Pancreas (tissue), 10 donors: ENCODE results near the gene LYZ. TPM values are rescaled to one million over a fixed set of nuclear protein-coding genes. Genes with fewer than 3 reads are reported as not detected.

Experiments
- ATAC-seq, 4 donors: fragments of 200-7000 bp; cut with Tn5 transposase; one replicate each; pipeline versions ENCODE4 v1.8.0 to v1.9.1; 2020; ENCODE audit warnings: mild to moderate bottlenecking in 4 of 4, moderate library complexity in 4 of 4
- DNase-seq, 6 donors: peaks; one replicate each; pipeline ENCODE4 v3.0.0-alpha.2; 2020
- FAIRE-seq: peaks from 2 replicates; lab custom pipeline; 2012; peaks lifted over from hg19 to GRCh38; lab: Jason Lieb, UNC
- H3K27ac ChIP-seq, 4 donors: fragments of 200-600 bp; sonication (generic); 1 replicate in 3 of 4; 2 replicates in 1 of 4; pipeline versions ENCODE4 v1.5.0 to v1.8.0; 2020
- H3K27me3 ChIP-seq, 4 donors: fragments of 200-600 bp; one replicate each; pipeline ENCODE4 v1.8.0; 2021
- H3K36me3 ChIP-seq, 3 donors: fragments of 200-600 bp; sonication (generic) in 1 of 3; one replicate each; pipeline versions ENCODE4 v1.5.0 to v1.8.0; 2020 to 2021
- H3K4me1 ChIP-seq, 3 donors: fragments of 200-600 bp; one replicate each; pipeline ENCODE4 v1.8.0; 2021
- H3K4me3 ChIP-seq, 4 donors: fragments of 200-600 bp; sonication (generic) in 2 of 4; one replicate each; pipeline versions ENCODE4 v1.5.0 to v1.8.0; 2020 to 2021
- H3K9me3 ChIP-seq, 4 donors: fragments of 200-600 bp; one replicate each; pipeline ENCODE4 v1.8.0; 2021
- WGBS, 2 donors: extraction: QIAGEN DNeasy Blood & Tissue Kit; methylation state at CpG; one replicate each; pipeline ENCODE4 v1.1.7; 2013; 5-methylcytosine and 5-hydroxymethylcytosine counted together
- intact Hi-C, 3 donors: fragments of 100-400 bp; cut with DNase I; formaldehyde crosslinking; loops; one replicate each; pipeline versions ENCODE4 v1.11.1 to v1.14.2; 2022
- polyA plus RNA-seq, 2 donors: library from polyadenylated mRNA; stranded (reverse); fragments of 200-250 nt; gene quantifications; one replicate each; pipeline ENCODE4 v1.2.3, GENCODE V29; 2013
- total RNA-seq, 6 donors: library from RNA; stranded (reverse); fragmentation: NEBNext Ultra II Directional in 4 of 6; extraction: Animal tissue kit (Norgen Biotek cat#: 25700) in 4 of 6; gene quantifications; one replicate each; pipeline versions ENCODE4 v1.2.1 to v1.2.4, GENCODE V29; 2021 to 2023
- TF ChIP-seq, protein P1 (sequence below), 4 donors: fragments of 200-600 bp; sonication (generic) in 3 of 4; IDR thresholded peaks; one replicate each; pipeline versions ENCODE4 v1.5.0 to v1.8.0; 2021; ENCODE audit warnings: antibody characterized with exemption in 4 of 4
- donor health status: healthy with polysubstance abuse.
- donor health status: DM: no; HTN: no; CAD: no; lungs with moderate emphysema.
- donor health status: DM: no; HTN: no; CAD: no.
- donor health status: control.
- donor health status: control.
- donor health status: Bipolar disorder and iron deficiency.
- donor health status: DM: yes; HTN: yes; CAD: no.
- donor health status: DM: no; HTN: no; CAD: no.
- donor health status: DM: no; HTN: no; CAD: no.
- donor health status: DM: yes; HTN: yes; CAD: no.

The LYZ gene
- total and polyA plus RNA-seq, 8 donors: 10.1 to 591 (median 31.8) TPM

DNA sequence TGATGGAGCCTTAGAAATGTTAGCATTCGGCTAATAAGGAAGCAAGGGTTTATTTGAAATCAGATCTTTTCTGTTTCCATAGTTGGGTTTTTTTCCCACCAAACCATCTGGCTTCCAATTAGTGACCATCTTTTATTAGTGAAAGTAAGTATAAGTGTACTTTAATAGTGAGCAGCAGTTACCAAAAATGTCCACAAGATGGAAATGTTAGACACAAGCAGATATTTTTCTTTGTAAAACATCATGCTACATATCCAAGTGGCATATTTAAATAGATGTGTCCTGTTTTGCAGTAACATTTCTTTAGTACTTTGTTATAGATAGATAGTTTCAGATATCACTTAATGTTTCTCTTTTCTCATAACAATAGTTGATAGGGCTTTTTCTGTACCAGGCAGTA is 40.2 kb downstream of the LYZ start:
- no peaks in the 10 kb centered on the region for H3K4me1 ChIP-seq
- FAIRE-seq: no peak
- no peak overlapping the region for H3K4me3 ChIP-seq
- no peaks in the 10 kb centered on the region for H3K36me3 ChIP-seq
- no peaks in the 10 kb centered on the region for H3K9me3 ChIP-seq
- no peak overlapping the region for H3K27ac ChIP-seq
- TF ChIP-seq, protein P1, sequence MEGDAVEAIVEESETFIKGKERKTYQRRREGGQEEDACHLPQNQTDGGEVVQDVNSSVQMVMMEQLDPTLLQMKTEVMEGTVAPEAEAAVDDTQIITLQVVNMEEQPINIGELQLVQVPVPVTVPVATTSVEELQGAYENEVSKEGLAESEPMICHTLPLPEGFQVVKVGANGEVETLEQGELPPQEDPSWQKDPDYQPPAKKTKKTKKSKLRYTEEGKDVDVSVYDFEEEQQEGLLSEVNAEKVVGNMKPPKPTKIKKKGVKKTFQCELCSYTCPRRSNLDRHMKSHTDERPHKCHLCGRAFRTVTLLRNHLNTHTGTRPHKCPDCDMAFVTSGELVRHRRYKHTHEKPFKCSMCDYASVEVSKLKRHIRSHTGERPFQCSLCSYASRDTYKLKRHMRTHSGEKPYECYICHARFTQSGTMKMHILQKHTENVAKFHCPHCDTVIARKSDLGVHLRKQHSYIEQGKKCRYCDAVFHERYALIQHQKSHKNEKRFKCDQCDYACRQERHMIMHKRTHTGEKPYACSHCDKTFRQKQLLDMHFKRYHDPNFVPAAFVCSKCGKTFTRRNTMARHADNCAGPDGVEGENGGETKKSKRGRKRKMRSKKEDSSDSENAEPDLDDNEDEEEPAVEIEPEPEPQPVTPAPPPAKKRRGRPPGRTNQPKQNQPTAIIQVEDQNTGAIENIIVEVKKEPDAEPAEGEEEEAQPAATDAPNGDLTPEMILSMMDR (IDR thresholded peaks at IDR 0.05): peak in 1 of 4 donors; percentile 18
- no peak for DNase-seq
- no peaks in the 10 kb centered on the region for H3K27me3 ChIP-seq
- 77 to 92% methylated on average over 1 of the region's 1 CpG for WGBS, 2 donors
- intact Hi-C loops: no loop called here
- ATAC-seq: peak in 3 of 4 donors; percentile 56 to 60 (median 58)

GRCh38 chr12:69389831-69390230 is 41.6 kb downstream of the LYZ start:
- Histone ChIP-seq H3K27me3 (no peaks in the 10 kb centered on the region), H3K4me1 (no peaks in the 10 kb centered on the region), H3K4me3 (no peak overlapping the region), H3K27ac (no peak overlapping the region), H3K36me3 (no peaks in the 10 kb centered on the region), H3K9me3 (no peaks in the 10 kb centered on the region)
- intact Hi-C loops: no loop called here
- DNase-seq: no peak
- ATAC-seq: no peak
- FAIRE-seq: no peak
- TF ChIP-seq, protein P1 (IDR thresholded peaks at IDR 0.05): no peak
- WGBS, 2 donors: 52 to 65% methylated on average over 1 of the region's 1 CpG

DNA sequence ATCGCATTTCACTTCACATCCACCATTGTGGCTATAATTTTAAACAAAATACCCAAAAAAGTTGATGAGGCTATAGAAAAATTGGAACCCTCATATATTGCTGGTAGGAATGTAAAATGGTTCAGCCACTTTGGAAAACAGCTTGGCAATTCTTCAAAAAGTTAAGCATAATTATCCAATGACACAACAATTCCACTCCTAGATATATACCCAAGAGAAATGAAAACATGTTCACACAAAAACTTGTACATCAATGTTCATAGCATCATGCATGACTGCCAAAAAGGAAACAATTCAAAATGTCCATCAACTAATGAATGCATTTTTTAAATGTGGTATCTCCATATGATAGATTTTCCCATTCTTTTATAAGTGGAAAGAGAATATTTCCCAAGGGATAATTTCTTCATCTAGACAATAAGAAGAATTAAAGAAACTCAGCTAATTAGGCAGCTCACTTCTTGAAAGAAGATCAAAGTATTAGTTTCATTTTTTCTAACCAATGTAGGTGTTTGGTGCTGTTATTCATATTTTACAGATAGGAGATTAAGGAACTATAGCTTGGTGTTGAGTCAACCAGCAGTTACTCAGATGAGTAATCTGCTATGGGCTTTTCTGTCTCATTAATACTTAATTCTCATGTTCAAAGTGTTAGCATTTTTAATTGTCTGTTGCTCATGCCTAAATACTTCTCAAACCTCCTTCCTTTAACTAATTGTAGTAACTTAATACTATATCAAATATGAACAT is 44.2 kb downstream of the LYZ start:
- TF ChIP-seq, protein P1 (IDR thresholded peaks at IDR 0.05): no peak
- Histone ChIP-seq H3K27me3 (no peaks in the 10 kb centered on the region), H3K9me3 (no peaks in the 10 kb centered on the region), H3K4me3 (no peak overlapping the region), H3K27ac (no peak overlapping the region), H3K36me3 (no peaks in the 10 kb centered on the region), H3K4me1 (no peaks in the 10 kb centered on the region)
- no peak for DNase-seq
- WGBS, 2 donors: 95 to 98% methylated on average over 1 of the region's 1 CpG
- intact Hi-C loops: no loop called here
- peak; percentile 17 for FAIRE-seq
- no peak for ATAC-seq

DNA sequence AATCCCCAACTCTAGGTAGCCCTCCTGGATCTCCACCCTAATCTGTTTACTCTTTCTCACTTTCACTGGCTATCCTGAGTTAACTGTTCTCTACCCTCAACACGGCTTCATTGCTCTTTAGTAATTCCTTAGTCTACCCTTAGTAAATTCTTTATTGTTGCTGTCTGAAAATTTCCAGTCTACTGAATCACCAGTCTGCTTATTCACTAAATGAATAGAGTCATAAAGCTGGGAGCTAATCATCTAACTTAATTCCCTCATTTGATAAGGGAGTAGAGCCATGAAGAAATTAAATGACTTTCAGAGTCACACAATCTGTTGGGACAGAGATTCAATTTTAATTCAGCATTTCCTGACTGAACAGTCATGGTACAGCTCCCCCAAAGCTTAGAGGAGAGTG is 47.9 kb downstream of the LYZ start:
- Histone ChIP-seq H3K4me1 (no peaks in the 10 kb centered on the region), H3K36me3 (peaks cover 0 to 5% (median 0%) of the 10 kb centered on the region in 3 donors), H3K27me3 (no peaks in the 10 kb centered on the region), H3K9me3 (no peaks in the 10 kb centered on the region), H3K27ac (no peak overlapping the region), H3K4me3 (no peak overlapping the region)
- WGBS, 2 donors: 83 to 87% methylated on average over 1 of the region's 1 CpG
- DNase-seq (no peak), FAIRE-seq (no peak), ATAC-seq (no peak)
- TF ChIP-seq, protein P1 (IDR thresholded peaks at IDR 0.05): no peak
- intact Hi-C loops: no loop called here

GRCh38 chr12:69396963-69397362 is 48.8 kb downstream of the LYZ start:
- H3K27me3 ChIP-seq: no peaks in the 10 kb centered on the region
- TF ChIP-seq, protein P1 (IDR thresholded peaks at IDR 0.05): no peak
- no peak overlapping the region for H3K4me3 ChIP-seq
- intact Hi-C loops: no loop called here
- H3K27ac ChIP-seq: no peak overlapping the region
- ATAC-seq: no peak
- FAIRE-seq: no peak
- no peaks in the 10 kb centered on the region for H3K9me3 ChIP-seq
- H3K36me3 ChIP-seq: peaks cover 0 to 5% (median 0%) of the 10 kb centered on the region in 3 donors
- H3K4me1 ChIP-seq: no peaks in the 10 kb centered on the region
- no peak for DNase-seq
- 96 to 98% methylated on average over 3 of the region's 3 CpGs for WGBS, 2 donors
